Measurements from ENCODE around the gene KCNJ11.
"Not testable (repeated sequence)": the region's sequence is repeated elsewhere in the genome, so short reads cannot be mapped to it uniquely, and the experiment has no call there.

Gene KCNJ11

GRCh38 chr11:17428261-17428660 is 39.8 kb upstream of the KCNJ11 start:
- H3K4me3 ChIP-seq (ENCODE audit: low read depth, low read length), result no peak overlapping the region
- no peak for TF ChIP-seq CTCF (IDR thresholded peaks at IDR 0.05; ENCODE audit: low read depth, low read length)

GRCh38 chr11:17426233-17426632 is 37.8 kb upstream of the KCNJ11 start:
- H3K4me3 ChIP-seq (ENCODE audit: low read depth, low read length), result not testable (repeated sequence)

- no peak overlapping the region for H3K4me3 ChIP-seq (ENCODE audit: low read depth, low read length)
- TF ChIP-seq CTCF (IDR thresholded peaks at IDR 0.05; ENCODE audit: low read depth, low read length), result no peak
These were observed 35.3 kb upstream of the KCNJ11 start for GRCh38 chr11:17423533-17424310.

GRCh38 chr11:17421781-17422180 is 33.3 kb upstream of the KCNJ11 start:
- H3K4me3 ChIP-seq (ENCODE audit: low read depth, low read length), result no peak overlapping the region
- TF ChIP-seq CTCF (IDR thresholded peaks at IDR 0.05; ENCODE audit: low read depth, low read length), result no peak

GRCh38 chr11:17418444-17419081 is 30.1 kb upstream of the KCNJ11 start:
- no peak for TF ChIP-seq CTCF (IDR thresholded peaks at IDR 0.05; ENCODE audit: low read depth, low read length)
- no peak overlapping the region for H3K4me3 ChIP-seq (ENCODE audit: low read depth, low read length)

- no peak for TF ChIP-seq CTCF (IDR thresholded peaks at IDR 0.05; ENCODE audit: low read depth, low read length)
- no peak overlapping the region for H3K4me3 ChIP-seq (ENCODE audit: low read depth, low read length)
These were observed 28.0 kb upstream of the KCNJ11 start for GRCh38 chr11:17416492-17416891.

GRCh38 chr11:17415523-17416104 is 27.2 kb upstream of the KCNJ11 start:
- H3K4me3 ChIP-seq (ENCODE audit: low read depth, low read length), result no peak overlapping the region
- no peak for TF ChIP-seq CTCF (IDR thresholded peaks at IDR 0.05; ENCODE audit: low read depth, low read length)
